HG03060 (cell line): ENCODE results near the gene NCR1.
"Not testable (repeated sequence)": the region's sequence is repeated elsewhere in the genome, so short reads cannot be mapped to it uniquely, and the experiment has no call there.

ENCODE experiments used
- ATAC-seq: cut with Tn5 transposase; IDR thresholded peaks from one replicate; pipeline ENCODE4 v1.9.1; 2021; ENCODE audit warnings: low read depth, moderate number of reproducible peaks; ENCODE audit not compliant: unreplicated experiment

NCR1 gene

DNA sequence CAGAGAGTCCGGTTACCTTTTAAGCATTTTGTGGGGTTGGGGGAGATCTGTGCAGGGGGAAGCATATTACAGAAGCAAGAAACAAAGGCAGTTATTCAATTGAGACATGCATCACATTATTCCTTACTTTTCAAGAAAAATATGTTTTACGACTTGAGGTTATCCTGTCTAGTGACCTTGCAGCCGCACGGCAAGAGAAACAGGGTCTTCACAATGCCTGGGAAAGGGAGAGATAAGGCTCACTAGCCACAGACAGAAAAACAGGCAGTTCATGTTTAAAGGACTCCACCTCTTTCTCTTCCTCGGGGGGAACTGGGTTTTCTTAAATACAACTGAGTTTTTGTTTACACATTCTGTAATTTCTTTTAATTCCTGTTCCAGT, 536 bp upstream of the NCR1 start:
- ATAC-seq = no peak

- ATAC-seq = no peak
Measured at GRCh38 chr19:54906819-54907218, 871 bp downstream of the NCR1 start.

GRCh38 chr19:54907899-54908298, 2.0 kb downstream of the NCR1 start:
- ATAC-seq = not testable (repeated sequence)

- ATAC-seq = no peak
Measured at GRCh38 chr19:54916822-54917221, 10.9 kb downstream of the NCR1 start.

GRCh38 chr19:54918499-54918898, 12.6 kb downstream of the NCR1 start:
- no peak for ATAC-seq

DNA sequence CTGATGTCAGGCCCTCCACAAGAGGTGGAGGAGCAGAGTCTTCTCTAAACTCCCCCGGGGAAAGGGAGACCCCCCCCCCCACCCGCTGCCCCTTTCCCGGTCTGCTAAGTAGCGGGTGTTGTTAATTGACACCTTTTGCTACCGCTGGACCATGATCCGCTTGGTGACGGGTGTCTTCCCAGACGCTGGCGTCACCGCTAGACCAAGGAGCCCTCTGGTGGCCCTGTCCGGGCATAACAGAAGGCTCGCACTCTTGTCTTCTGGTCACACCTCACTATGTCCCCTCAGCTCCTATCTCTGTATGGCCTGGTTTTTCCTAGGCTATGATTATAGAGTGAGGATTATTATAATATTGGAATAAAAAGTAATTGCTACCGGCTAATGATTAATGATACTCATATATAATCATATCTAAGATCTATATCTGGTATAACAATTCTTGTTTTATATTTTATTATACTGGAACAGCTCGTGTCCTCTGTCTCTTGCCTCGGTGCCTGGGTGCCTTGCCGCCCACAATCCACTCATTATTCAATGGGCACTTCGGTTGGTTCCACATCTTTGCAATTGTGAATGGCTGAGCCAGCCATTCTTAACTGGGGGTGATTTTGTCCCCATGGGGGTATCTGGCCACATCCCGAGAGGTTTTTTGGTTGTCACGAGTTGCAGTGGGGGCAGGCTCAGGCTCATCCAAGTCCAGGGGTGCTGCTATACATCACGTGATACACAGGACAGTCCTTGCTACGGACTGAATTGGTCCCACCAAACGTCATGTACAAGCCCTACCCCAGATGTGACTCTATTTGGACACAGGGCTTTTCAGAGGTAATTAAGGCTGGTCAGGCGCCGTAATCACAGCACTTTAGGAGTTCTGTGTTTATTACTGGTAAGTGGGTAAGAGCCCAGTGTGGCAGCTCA, 14.0 kb downstream of the NCR1 start:
- ATAC-seq = not testable (repeated sequence)

GRCh38 chr19:54921082-54921481, 15.1 kb downstream of the NCR1 start:
- no peak for ATAC-seq

- ATAC-seq = no peak
Measured at GRCh38 chr19:54923276-54923675, 17.3 kb downstream of the NCR1 start.

- no peak for ATAC-seq
Measured at GRCh38 chr19:54928299-54928698, 22.4 kb downstream of the NCR1 start.

- no peak for ATAC-seq
Measured at GRCh38 chr19:54937926-54938325, 32.0 kb downstream of the NCR1 start.

DNA sequence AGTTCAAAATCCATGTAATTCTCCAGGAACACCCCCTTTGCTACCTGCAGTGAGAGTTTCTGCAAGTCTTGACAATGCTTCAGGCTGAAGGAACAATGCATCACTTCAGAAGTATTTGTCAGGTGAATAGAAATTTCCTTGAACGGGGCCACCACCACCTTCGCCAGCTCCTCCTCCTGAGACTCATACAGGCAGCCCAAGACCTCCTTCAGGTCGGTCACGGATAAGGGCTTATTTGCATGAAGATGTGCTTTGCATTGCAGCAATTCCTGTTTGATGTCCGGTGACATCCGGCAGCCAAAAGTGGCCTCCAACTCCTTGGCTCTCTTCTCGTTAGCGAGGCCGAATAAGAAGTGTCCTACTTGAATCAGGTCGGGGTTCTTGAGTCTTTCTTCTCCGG, 33.0 kb downstream of the NCR1 start:
- no peak for ATAC-seq

GRCh38 chr19:54939538-54939937, 33.6 kb downstream of the NCR1 start:
- not testable (repeated sequence) for ATAC-seq

- ATAC-seq = not testable (repeated sequence)
Measured at GRCh38 chr19:54943772-54944361, 37.9 kb downstream of the NCR1 start.

- ATAC-seq = no peak
Measured at GRCh38 chr19:54947381-54947780, 41.4 kb downstream of the NCR1 start, which contains the start of gene NLRP7. Gene NLRP7 (minus strand): TSS chr19:54947530.

DNA sequence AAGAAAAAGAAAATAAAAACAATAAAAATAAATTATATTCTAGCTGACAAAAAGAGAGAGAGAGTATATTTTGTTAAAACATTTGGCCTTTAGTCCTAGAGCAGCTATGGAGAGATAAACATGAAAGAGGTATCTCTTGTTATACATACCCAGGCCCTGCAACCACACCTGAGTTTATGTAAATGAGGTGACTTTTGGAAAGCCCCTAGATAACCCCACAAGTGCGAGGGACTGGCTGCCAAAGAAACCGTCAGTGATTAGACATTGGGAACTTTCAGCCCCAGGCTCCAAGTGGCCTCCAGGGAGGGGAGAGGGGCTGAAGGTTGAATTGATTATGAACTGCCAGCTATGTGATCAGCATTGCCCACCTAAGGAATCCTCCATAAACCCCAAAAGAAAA, 43.5 kb downstream of the NCR1 start:
- no peak for ATAC-seq

DNA sequence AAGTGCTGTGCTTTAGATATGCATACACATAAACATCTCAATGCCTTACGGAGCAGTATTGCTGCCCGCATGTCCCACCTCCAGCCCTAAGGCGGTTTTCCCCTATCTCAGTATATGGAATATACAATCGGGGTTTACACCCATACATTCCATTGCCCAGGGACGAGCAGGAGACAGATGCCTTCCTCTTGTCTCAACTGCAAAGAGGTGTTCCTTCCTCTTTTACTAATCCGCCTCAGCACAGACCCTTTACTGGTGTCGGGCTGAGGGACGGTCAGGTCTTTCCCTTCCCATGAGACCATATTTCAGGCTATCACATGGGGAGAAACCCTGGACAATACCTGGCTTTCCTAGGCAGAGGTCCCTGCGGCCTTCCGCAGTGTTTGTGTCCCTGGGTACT, 44.6 kb downstream of the NCR1 start:
- not testable (repeated sequence) for ATAC-seq

GRCh38 chr19:54952591-54953344, 46.8 kb downstream of the NCR1 start:
- no peak for ATAC-seq

DNA sequence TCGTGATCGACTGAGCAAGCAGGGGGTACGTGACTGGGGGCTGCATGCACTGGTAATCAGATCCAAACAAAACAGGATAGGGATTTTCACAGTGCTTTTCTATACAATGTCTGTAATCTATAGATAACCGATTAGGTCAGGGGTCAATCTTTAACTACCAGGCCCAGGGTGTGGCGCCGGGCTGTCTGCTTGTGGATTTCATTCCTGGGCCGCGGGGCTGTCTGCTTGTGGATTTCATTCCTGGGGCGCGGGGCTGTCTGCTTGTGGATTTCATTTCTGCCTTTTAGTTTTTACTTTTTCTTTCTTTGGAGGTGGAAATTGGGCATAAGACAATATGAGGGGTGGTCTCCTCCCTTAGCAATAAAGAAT, 47.4 kb downstream of the NCR1 start:
- ATAC-seq = not testable (repeated sequence)

GRCh38 chr19:54955376-54955775, 49.4 kb downstream of the NCR1 start:
- no peak for ATAC-seq

GRCh38 chr19:54959840-54960239, 53.9 kb downstream of the NCR1 start:
- ATAC-seq = no peak
